WI38 (cell line): ENCODE data around the gene ADRB2.

Experiments used
- H3K4me3 ChIP-seq: 2 replicates; pipeline ENCODE4 v1.5.1; 2011; ENCODE audit warnings: low read depth, mild to moderate bottlenecking, control low read depth, low read length
- CTCF ChIP-seq: IDR thresholded peaks from 2 replicates; pipeline ENCODE4 v1.5.1; 2012; ENCODE audit warnings: low read depth, mild to moderate bottlenecking, control low read depth, low read length

Gene ADRB2

DNA sequence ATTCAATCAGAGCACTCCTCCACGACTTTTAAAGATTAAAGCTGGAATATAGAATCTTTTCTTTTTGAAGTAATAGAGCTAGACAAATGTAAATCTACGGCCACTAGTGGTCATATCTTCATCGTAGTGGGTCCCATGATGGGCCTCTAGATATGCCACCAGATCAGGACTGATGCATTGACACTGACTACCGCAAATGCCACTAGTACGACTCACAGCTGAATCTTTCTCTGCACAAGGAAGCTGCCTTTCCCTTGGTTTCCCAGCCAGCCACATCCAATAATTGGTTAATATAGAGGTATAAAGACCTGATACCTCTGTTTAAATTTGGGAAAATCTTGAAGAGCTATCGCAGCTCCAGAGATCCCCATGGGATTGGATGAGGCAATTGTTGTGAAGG, 37.8 kb upstream of the ADRB2 start:
- TF ChIP-seq CTCF, result no peak
- H3K4me3 ChIP-seq, result no peak overlapping the region

- no peak overlapping the region for H3K4me3 ChIP-seq
- no peak for TF ChIP-seq CTCF
Measured at GRCh38 chr5:148790545-148791333, 35.7 kb upstream of the ADRB2 start.

DNA sequence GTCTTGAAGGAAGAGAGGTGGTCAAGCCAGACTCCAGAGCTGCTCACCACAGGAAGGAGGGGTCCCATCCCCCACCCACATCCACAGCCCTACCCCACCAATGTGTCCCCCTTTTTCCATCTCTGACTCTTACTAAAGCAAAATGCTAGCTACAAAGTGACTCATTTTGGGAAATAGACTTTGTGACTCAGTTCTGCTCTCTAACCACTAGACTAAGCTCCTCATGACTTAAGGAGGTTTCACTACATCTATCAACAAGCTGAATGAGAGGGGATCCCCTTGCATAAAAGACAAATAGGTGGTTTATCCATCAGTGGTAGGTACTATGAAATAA, 35.1 kb upstream of the ADRB2 start:
- TF ChIP-seq CTCF, result no peak
- H3K4me3 ChIP-seq, result no peak overlapping the region

DNA sequence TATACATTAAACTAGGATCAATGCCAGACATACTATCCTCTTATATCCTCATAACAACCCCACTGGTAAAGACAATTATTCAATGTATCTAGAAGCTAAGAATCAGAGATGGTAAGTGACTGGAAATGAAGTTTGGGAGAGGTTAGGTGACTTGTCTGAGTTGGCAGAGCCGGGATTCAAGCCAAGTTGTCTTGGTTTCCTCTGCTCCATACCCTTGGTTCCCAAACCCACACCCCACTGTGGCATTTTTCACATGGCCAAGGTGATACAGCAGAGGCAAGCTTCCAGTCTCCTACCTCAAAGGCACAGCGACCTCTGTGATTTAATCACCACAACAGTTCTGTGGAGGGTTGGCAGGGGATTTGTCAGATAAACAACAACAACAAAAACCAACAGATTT, 34.7 kb upstream of the ADRB2 start:
- no peak overlapping the region for H3K4me3 ChIP-seq
- no peak for TF ChIP-seq CTCF

DNA sequence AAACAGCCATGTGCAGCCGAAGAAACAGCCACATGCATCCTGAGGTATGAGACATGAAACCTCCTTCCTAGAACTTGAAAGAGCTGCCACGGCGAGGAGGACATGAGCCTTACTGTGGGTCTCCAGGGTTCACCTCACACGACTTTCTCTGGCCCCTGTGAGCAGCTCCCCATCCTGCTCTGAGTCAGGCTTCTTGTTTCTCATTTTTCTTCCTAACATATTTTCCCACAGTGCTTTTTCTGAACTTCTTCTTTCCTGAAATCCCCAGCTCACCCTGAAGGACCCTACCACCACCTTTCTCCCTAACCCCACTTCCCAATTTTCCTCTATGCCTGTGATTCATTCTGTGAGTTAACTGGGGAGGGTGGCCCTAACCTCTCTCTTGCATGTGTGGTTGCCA, 33.7 kb upstream of the ADRB2 start:
- no peak for TF ChIP-seq CTCF
- no peak overlapping the region for H3K4me3 ChIP-seq

- TF ChIP-seq CTCF, result no peak
- no peak overlapping the region for H3K4me3 ChIP-seq
Measured at GRCh38 chr5:148793261-148793660, 33.1 kb upstream of the ADRB2 start.

DNA sequence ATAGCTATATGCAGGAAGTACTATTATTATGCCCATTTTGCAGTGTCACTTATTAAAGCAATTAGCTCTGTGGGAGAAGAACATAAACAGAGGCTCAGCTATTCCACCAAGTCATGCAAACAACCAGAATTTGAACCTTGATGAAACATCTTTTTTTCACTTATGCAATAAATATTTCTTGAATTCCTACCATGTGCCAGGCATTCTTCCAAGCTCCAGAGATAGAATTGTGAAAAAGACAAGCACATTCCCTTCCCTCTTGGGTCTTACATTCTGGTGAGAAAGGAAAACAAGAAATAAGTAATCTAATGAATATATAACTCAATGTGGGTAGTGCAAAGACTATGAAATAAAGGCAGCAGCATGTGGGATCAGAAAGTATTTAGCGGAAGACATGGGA, 32.1 kb upstream of the ADRB2 start:
- no peak overlapping the region for H3K4me3 ChIP-seq
- no peak for TF ChIP-seq CTCF
